GM12891 (cell line): Measurements from ENCODE around the gene KRT76.

Experiments used
- POLR2A ChIP-seq: IDR thresholded peaks from 2 replicates; pipeline ENCODE4 v1.6.1; 2011; ENCODE audit warnings: low read depth, low read length, control low read depth
- POLR2AphosphoS5 ChIP-seq: IDR thresholded peaks from 2 replicates; pipeline ENCODE4 v1.6.1; 2011; ENCODE audit warnings: low read depth, low read length, control low read depth

GRCh38 chr12:52817699-52818238, 40.6 kb upstream of the KRT76 start:
- TF ChIP-seq POLR2A (no peak), POLR2AphosphoS5 (no peak)
